ENCODE measurements around the gene IRF6.

The IRF6 gene

GRCh38 chr1:209756615-209757445 lies 49.1 kb downstream of the IRF6 start:
- Histone ChIP-seq H3K4me3 (ENCODE audit: low read length) (no peak overlapping the region), H3K36me3 (ENCODE audit: insufficient read depth, low read length) (no peaks in the 10 kb centered on the region), H3K4me1 (ENCODE audit: insufficient read depth, low read length) (no peaks in the 10 kb centered on the region), H3K9me3 (ENCODE audit: low read length) (no peaks in the 10 kb centered on the region), H3K27me3 (ENCODE audit: insufficient read depth, low read length) (peaks cover 2% of the 10 kb centered on the region), H2AFZ (ENCODE audit: low read depth, low read length) (no peak overlapping the region)

DNA sequence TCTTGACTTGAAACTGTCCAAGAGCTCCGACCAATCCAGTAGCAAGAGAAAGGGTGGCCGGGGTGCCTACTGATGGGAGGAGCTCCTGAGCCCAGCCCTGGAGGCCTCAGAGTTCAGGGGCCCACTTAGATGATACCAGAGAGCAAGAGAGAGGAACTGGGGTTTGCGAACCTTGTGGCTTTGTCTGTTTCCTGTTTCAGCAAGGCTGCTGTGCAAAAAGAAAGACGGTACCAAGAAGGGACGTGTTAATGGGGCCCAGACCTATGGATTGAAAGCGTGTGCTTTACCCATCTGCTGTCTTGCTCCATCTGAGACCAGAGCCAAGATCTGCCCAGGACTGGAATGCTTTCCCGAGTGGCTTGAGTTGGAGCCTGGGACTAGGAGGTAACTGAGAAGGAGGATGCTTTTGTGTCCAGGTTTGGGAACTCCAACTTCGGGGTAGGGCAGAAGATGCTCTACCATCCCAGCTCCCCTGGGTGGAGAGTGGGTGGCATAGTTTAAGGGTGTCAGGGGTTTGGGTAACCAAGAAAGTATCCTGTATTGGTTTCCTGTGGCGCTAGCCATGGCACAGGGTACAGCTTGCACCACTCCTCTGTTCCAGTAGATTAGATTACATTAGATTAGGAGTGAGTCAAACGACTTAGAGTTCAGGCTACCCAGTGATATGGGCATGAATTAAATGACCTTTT lies 49.9 kb downstream of the IRF6 start, which contains the start of gene TRAF3IP3:
Gene TRAF3IP3 (plus strand): TSS at position 128 of the 689 bp plus-strand sequence. CDS start 3,987 bp downstream, outside the sequence.
- H3K27me3 ChIP-seq (ENCODE audit: insufficient read depth, low read length), result no peaks in the 10 kb centered on the region
- H3K4me3 ChIP-seq (ENCODE audit: low read length), result no peak within 1 kb of the TSS
- H3K36me3 ChIP-seq (ENCODE audit: insufficient read depth, low read length), result no peaks in the 10 kb centered on the region
- H3K4me1 ChIP-seq (ENCODE audit: insufficient read depth, low read length), result no peaks in the 10 kb centered on the region
- no peak within 1 kb of the TSS for H2AFZ ChIP-seq (ENCODE audit: low read depth, low read length)
- no peaks in the 10 kb centered on the region for H3K9me3 ChIP-seq (ENCODE audit: low read length)

GRCh38 chr1:209755256-209755655 lies 50.7 kb downstream of the IRF6 start:
- Histone ChIP-seq H2AFZ (ENCODE audit: low read depth, low read length) (no peak overlapping the region), H3K4me3 (ENCODE audit: low read length) (no peak overlapping the region), H3K36me3 (ENCODE audit: insufficient read depth, low read length) (no peaks in the 10 kb centered on the region), H3K4me1 (ENCODE audit: insufficient read depth, low read length) (no peaks in the 10 kb centered on the region), H3K27me3 (ENCODE audit: insufficient read depth, low read length) (no peaks in the 10 kb centered on the region), H3K9me3 (ENCODE audit: low read length) (no peaks in the 10 kb centered on the region)

GRCh38 chr1:209752890-209753289 lies 53.1 kb downstream of the IRF6 start:
- H2AFZ ChIP-seq (ENCODE audit: low read depth, low read length), result no peak overlapping the region
- no peak overlapping the region for H3K4me3 ChIP-seq (ENCODE audit: low read length)
- H3K36me3 ChIP-seq (ENCODE audit: insufficient read depth, low read length), result no peaks in the 10 kb centered on the region
- H3K9me3 ChIP-seq (ENCODE audit: low read length), result no peaks in the 10 kb centered on the region
- H3K27me3 ChIP-seq (ENCODE audit: insufficient read depth, low read length), result no peaks in the 10 kb centered on the region
- no peaks in the 10 kb centered on the region for H3K4me1 ChIP-seq (ENCODE audit: insufficient read depth, low read length)

DNA sequence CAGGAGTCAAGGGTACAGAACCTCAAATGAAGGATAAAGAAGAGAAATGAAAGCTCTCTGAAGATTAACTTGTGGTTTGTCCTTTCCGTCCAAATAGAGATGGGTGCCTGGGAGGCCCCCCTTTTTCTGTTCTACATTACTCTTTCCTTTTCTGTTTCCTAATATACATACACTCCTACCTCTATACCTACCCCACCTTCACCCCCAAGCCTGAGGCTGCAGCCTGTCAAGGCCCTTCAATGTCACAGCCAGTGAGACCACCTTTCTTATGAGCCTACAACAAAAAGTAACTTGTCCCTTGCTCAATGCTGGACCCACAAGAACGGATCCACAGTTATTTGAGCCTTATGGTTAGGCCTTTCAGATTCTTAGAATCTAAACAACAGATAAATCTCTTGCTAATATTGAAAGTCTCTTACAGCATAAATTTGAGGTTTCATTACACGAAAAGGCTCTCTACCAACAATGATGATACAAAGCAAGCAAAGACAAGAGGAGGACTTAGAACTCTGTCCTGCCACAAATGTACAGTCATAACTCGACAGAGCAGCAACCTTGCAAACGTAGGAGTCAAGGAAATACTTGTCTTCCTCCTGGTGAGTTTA lies 54.2 kb downstream of the IRF6 start:
- H3K4me3 ChIP-seq (ENCODE audit: low read length), result no peak overlapping the region

GRCh38 chr1:209749670-209750323 lies 56.1 kb downstream of the IRF6 start:
- no peaks in the 10 kb centered on the region for H3K9me3 ChIP-seq (ENCODE audit: low read length)
- H3K4me3 ChIP-seq (ENCODE audit: low read length), result no peak overlapping the region
- H3K4me1 ChIP-seq (ENCODE audit: insufficient read depth, low read length), result no peaks in the 10 kb centered on the region
- no peaks in the 10 kb centered on the region for H3K36me3 ChIP-seq (ENCODE audit: insufficient read depth, low read length)
- H2AFZ ChIP-seq (ENCODE audit: low read depth, low read length), result no peak overlapping the region
- H3K27me3 ChIP-seq (ENCODE audit: insufficient read depth, low read length), result no peaks in the 10 kb centered on the region

More for the DNA sequence above, 54.2 kb downstream of the IRF6 start:
- Histone ChIP-seq H3K27me3 (ENCODE audit: insufficient read depth, low read length) (no peaks in the 10 kb centered on the region), H2AFZ (ENCODE audit: low read depth, low read length) (no peak overlapping the region), H3K36me3 (ENCODE audit: insufficient read depth, low read length) (no peaks in the 10 kb centered on the region), H3K9me3 (ENCODE audit: low read length) (no peaks in the 10 kb centered on the region), H3K4me1 (ENCODE audit: insufficient read depth, low read length) (no peaks in the 10 kb centered on the region)

DNA sequence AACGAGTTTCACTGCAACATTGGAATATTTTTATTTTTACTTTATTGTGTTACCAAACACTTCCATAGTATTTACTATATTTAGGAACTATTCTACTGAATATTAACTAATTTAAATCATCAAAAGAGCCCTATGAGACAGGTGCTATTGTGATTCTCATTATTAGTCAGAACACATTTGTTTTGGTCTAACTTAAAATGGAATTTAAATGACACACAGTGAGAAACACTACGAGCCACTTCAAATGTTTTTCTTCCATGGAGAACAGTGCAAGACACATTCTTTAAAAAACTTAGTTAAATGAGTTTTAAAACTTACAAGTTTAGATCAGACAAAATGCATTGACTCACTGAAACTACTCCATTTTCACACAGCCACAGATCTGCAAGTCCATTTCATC lies 56.7 kb downstream of the IRF6 start:
- no peak overlapping the region for H3K4me3 ChIP-seq (ENCODE audit: low read length)
- no peak overlapping the region for H2AFZ ChIP-seq (ENCODE audit: low read depth, low read length)
- H3K27me3 ChIP-seq (ENCODE audit: insufficient read depth, low read length), result no peaks in the 10 kb centered on the region
- H3K4me1 ChIP-seq (ENCODE audit: insufficient read depth, low read length), result no peaks in the 10 kb centered on the region
- no peaks in the 10 kb centered on the region for H3K36me3 ChIP-seq (ENCODE audit: insufficient read depth, low read length)
- H3K9me3 ChIP-seq (ENCODE audit: low read length), result no peaks in the 10 kb centered on the region

DNA sequence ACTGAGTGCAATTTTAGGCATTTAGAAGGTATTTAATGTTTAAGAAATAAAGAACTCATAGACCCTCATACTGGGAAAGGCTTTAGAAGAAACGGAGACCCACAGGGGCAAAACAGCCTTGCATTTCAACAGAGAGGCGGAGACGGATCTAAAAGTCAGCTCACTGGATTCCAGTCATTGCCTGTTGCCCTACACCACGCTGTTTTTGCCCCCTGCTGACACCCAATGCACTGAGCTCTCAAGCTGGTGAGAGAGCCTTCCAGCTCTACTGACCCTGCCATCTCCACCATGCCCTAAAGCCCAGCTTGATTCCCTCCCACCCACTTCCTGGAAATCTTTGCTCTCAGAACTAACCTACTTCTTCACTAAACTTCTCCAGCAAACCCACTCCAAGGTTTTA lies 57.3 kb downstream of the IRF6 start:
- Histone ChIP-seq H2AFZ (ENCODE audit: low read depth, low read length) (no peak overlapping the region), H3K36me3 (ENCODE audit: insufficient read depth, low read length) (no peaks in the 10 kb centered on the region), H3K4me3 (ENCODE audit: low read length) (no peak overlapping the region), H3K27me3 (ENCODE audit: insufficient read depth, low read length) (no peaks in the 10 kb centered on the region), H3K9me3 (ENCODE audit: low read length) (no peaks in the 10 kb centered on the region), H3K4me1 (ENCODE audit: insufficient read depth, low read length) (no peaks in the 10 kb centered on the region)

DNA sequence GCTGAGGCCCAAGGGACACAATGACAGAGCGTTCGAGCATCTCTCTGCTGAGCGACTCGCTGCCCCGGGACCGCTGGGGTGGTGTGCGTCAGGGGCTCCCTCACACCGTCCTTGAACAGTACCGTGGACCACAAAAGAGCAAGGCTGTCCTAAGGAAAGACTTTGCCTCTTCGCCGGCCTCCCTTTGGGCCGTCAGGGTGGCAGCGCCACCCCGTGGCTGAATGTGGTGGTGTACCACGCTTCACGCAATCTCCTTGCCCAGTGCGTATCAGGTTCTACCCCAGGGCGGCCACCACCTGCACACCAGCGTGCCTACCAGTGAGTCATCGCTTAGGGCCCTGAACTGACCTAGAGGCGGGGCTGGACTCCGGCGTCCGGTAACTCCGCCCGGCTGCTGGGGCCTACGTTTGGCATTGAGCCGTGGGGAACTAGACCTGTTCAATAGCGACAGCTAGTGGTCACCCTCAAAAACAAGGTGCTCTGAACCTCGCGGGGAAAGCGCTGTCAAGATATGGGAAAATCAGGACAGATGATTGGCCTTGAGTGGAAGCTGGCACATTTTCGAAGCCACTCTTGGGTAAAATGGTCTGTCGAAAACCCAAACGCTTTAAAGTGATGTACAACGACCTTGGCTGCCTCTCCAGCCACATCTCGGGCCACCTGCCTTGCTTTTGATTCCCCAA lies 58.2 kb downstream of the IRF6 start:
- Histone ChIP-seq H2AFZ (ENCODE audit: low read depth, low read length) (no peak overlapping the region), H3K27me3 (ENCODE audit: insufficient read depth, low read length) (no peaks in the 10 kb centered on the region), H3K4me3 (ENCODE audit: low read length) (peak overlapping the region; percentile 15), H3K36me3 (ENCODE audit: insufficient read depth, low read length) (no peaks in the 10 kb centered on the region), H3K4me1 (ENCODE audit: insufficient read depth, low read length) (no peaks in the 10 kb centered on the region), H3K9me3 (ENCODE audit: low read length) (no peaks in the 10 kb centered on the region)

DNA sequence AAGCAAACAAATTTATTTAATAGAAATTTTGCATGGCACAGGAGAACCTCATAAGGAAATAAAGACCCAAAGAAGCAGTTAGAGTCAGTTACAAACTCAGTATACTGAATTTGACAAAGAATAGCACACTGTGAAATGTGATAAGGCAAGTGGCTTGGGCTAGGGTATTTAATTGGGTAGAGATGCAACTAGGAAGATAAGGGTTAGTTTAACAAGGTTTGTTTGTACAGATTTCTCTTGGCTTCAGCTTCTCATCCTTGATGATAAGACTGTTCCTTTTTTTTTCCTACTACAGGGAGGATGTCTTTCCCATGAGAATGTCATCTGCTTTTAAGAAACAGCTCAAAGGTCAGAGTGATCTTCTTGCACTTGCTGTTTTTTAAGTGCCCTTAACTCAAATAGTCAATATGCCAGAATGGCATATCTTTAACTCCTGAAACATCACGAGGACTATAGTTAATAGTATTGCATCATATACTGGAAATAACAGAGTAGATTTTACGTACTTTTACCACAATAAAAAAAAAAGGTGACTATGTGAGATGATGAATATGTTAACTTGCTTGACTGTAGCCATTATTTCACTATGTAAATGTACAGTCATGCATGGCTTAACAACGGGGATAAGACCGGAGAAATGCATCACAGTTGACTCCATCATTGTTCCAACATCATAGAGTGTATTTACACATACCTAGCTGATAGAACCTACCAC lies 59.3 kb downstream of the IRF6 start:
- Histone ChIP-seq H2AFZ (ENCODE audit: low read depth, low read length) (no peak overlapping the region), H3K9me3 (ENCODE audit: low read length) (no peaks in the 10 kb centered on the region), H3K36me3 (ENCODE audit: insufficient read depth, low read length) (no peaks in the 10 kb centered on the region), H3K4me1 (ENCODE audit: insufficient read depth, low read length) (no peaks in the 10 kb centered on the region), H3K27me3 (ENCODE audit: insufficient read depth, low read length) (no peaks in the 10 kb centered on the region), H3K4me3 (ENCODE audit: low read length) (no peak overlapping the region)

DNA sequence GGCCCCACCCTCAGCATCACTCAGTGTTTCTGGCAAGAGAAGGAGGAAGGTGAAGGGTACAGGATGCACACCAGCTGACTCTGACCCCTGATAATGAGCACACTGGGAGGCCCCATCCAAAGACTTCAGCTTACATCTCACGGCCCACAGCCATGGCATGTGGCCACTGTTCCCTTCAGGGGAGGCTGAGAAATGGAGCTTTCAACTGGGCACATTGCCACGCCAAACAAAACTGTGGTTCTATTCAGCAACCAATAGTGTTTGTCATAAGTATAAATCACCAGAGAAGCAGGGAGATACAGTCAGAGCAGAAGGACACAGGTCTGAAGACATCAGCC lies 62.8 kb downstream of the IRF6 start:
- H3K27me3 ChIP-seq (ENCODE audit: insufficient read depth, low read length), result peaks cover 3% of the 10 kb centered on the region
- no peaks in the 10 kb centered on the region for H3K9me3 ChIP-seq (ENCODE audit: low read length)
- no peak overlapping the region for H2AFZ ChIP-seq (ENCODE audit: low read depth, low read length)
- no peaks in the 10 kb centered on the region for H3K36me3 ChIP-seq (ENCODE audit: insufficient read depth, low read length)
- no peak overlapping the region for H3K4me3 ChIP-seq (ENCODE audit: low read length)
- no peaks in the 10 kb centered on the region for H3K4me1 ChIP-seq (ENCODE audit: insufficient read depth, low read length)

- Histone ChIP-seq H3K36me3 (ENCODE audit: insufficient read depth, low read length) (no peaks in the 10 kb centered on the region), H3K4me1 (ENCODE audit: insufficient read depth, low read length) (no peaks in the 10 kb centered on the region), H3K4me3 (ENCODE audit: low read length) (no peak overlapping the region), H3K9me3 (ENCODE audit: low read length) (no peaks in the 10 kb centered on the region), H2AFZ (ENCODE audit: low read depth, low read length) (no peak overlapping the region), H3K27me3 (ENCODE audit: insufficient read depth, low read length) (peaks cover 3% of the 10 kb centered on the region)
These were observed 63.4 kb downstream of the IRF6 start for GRCh38 chr1:209742409-209743144.
